ENCODE data around the gene DXO. TPM values are rescaled to one million over a fixed set of nuclear protein-coding genes. Genes with fewer than 3 reads are reported as not detected.
"Not testable (repeated sequence)": the region's sequence is repeated elsewhere in the genome, so short reads cannot be mapped to it uniquely, and the experiment has no call there.

Gene DXO
- total RNA-seq, 4 donors from 2014 or later: 14.6 to 19.9 (median 16.4) TPM

- 94 to 96% methylated on average over 12 of the region's 12 CpGs for whole genome bisulfite sequencing, 2 donors
- no peak overlapping the region for H3K4me3 ChIP-seq (ENCODE audit: low read depth, poor library complexity, severe bottlenecking)
- no peak for DNase-seq (ENCODE audit: low spot score in 2 of 2)
- intact Hi-C loops (cut with DNase I; ENCODE audit: low total_unique reads): no loop called here
- TF ChIP-seq CTCF (IDR thresholded peaks at IDR 0.05) (no peak), POLR2A (IDR thresholded peaks at IDR 0.05) (no peak)
Observed at GRCh38 chr6:31977816-31978431, 6.0 kb upstream of the DXO start.

DNA sequence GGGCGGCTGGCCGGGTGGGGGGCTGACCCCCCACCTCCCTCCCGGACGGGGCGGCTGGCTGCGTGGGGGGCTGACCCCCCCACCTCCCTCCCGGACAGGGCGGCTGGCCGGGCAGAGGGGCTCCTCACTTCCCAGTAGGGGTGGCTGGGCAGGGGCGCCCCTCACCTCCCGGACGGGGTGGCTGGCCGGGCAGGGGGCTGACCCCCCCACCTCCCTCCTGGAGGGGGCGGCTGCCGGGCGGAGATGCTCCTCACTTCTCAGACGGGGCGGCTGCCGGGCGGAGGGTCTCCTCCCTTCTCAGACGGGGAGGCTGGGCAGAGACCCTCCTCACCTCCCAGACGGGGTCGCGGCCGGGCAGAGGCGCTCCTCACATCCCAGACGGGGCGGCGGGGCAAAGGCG, 4.1 kb upstream of the DXO start:
- DNase-seq (ENCODE audit: low spot score in 2 of 2); intact Hi-C loops (cut with DNase I; ENCODE audit: low total_unique reads); H3K4me3 ChIP-seq (ENCODE audit: low read depth, poor library complexity, severe bottlenecking): not testable (repeated sequence)
- WGBS, 2 donors: 97% methylated on average over 7 to 20 of the region's 30 CpGs

DNA sequence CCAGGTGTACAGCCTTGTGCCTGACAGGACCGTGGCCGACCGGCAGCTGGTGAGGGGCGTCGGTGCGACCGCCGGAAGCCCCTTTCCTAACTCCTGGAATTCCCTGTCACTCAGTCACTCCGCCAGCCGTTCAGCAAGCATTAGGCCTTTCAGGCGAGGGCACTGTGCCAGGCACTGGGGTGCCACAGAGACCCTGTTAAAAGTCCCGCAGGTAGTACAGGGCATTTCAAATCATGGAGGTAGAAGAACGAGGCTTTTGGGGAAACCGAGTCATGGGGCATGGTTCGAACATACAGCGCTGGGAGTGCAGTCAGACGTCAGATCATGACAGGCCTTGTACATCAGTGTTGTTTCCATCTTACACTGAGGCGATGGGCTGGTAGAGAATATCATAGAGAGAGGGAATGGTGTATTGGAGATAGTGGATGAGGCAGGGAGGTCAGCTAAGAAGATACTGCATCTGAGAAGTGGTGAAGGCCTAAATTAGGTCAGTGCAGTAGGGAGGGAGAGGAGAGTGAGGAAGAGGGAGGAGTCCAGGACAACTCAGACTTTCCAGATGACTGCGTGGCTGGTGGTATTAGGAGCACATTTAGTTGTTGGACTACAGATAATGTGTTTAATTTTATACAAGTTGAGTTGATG, 892 bp upstream of the DXO start:
- peak overlapping the region; percentile 80 for H3K4me3 ChIP-seq (ENCODE audit: low read depth, poor library complexity, severe bottlenecking)
- intact Hi-C loops (cut with DNase I; ENCODE audit: low total_unique reads): no loop called here
- TF ChIP-seq CTCF (IDR thresholded peaks at IDR 0.05): no peak
- TF ChIP-seq POLR2A (IDR thresholded peaks at IDR 0.05): no peak
- 5 to 16% methylated on average over 9 to 19 of the region's 19 CpGs for WGBS, 2 donors
- no peak for DNase-seq (ENCODE audit: low spot score in 2 of 2)

- peak in 1 of 2 donors; percentile 88 for DNase-seq (ENCODE audit: low spot score in 2 of 2)
- TF ChIP-seq POLR2A (IDR thresholded peaks at IDR 0.05) (no peak), CTCF (IDR thresholded peaks at IDR 0.05) (no peak)
- peak overlapping the region; percentile 80 for H3K4me3 ChIP-seq (ENCODE audit: low read depth, poor library complexity, severe bottlenecking)
- 27 to 30% methylated on average over 29 of the region's 29 CpGs for WGBS, 2 donors
- intact Hi-C loops (cut with DNase I; ENCODE audit: low total_unique reads): no loop called here
Observed at GRCh38 chr6:31971279-31971992, 502 bp downstream of the DXO start.

DNA sequence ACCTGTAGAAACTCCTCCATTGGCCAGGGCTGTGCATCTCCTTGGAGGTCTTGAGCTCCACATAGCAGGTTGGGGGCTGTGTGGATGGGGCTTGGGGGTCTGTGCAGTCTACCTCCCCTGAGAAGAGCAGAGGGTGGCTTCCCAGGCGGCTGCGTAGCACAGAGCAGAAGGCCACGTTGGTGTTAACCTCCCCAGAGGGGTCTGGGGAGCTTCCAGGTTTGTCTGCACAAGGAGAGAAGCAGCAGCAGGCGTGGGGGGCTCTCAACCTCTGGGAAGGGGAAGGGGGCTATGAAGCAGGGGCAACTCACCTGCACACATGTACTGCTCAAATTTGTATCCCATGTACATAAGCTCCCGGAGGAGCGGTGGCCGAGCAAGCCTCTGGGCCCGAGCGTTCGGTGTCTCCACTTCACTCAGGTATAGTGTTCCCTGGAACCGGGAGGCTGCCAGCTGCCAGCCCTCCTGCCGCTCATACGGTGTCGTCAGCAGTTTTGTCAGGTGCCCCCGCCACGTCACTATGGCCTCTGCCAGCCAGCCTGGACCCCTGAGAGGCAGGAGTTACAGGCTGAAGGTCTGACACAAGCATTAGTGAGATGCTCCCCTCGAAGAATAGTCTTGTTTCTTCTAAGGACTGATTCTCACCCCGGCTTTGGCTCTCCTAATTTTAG, 1.2 kb downstream of the DXO start:
- WGBS, 2 donors: 66 to 68% methylated on average over 17 to 18 of the region's 18 CpGs
- H3K4me3 ChIP-seq (ENCODE audit: low read depth, poor library complexity, severe bottlenecking): no peak overlapping the region
- TF ChIP-seq CTCF (IDR thresholded peaks at IDR 0.05) (no peak), POLR2A (IDR thresholded peaks at IDR 0.05) (no peak)
- intact Hi-C loops (cut with DNase I; ENCODE audit: low total_unique reads): no loop called here
- no peak for DNase-seq (ENCODE audit: low spot score in 2 of 2)

Data from lower leg skin (tissue), 4 donors.